ENCODE data around the gene MAP3K3.

GRCh38 chr17:63675231-63675606 is 53.0 kb downstream of the MAP3K3 start:
- TF ChIP-seq CTCF (conservative IDR thresholded peaks at IDR 0.05 in 1 of 2, IDR thresholded peaks at IDR 0.05 in 1 of 2; ENCODE audit: extremely low read depth in 1 of 2, insufficient read depth in 1 of 2, low read depth in 1 of 2, low read length in 2 of 2) = no peak
- TF ChIP-seq EZH2 (IDR thresholded peaks at IDR 0.05; ENCODE audit: borderline replicate concordance, low read length) = no peak
